ENCODE measurements around the gene CABCOCO1.

GRCh38 chr10:61616611-61617010, 46.1 kb upstream of the CABCOCO1 start:
- TF ChIP-seq CTCF (IDR thresholded peaks at IDR 0.05) (no peak), POLR2AphosphoS5 (IDR thresholded peaks at IDR 0.05) (no peak), POLR2A (IDR thresholded peaks at IDR 0.05) (no peak)

All from sigmoid colon (tissue), 4 donors.